GM12878 (cell line): ENCODE results near the gene SAPCD2. TPM values are rescaled to one million over a fixed set of nuclear protein-coding genes. Genes with fewer than 3 reads are reported as not detected.

ENCODE experiments used
- BCL11A ChIP-seq: IDR thresholded peaks from 2 replicates; pipeline ENCODE4 v1.6.1; 2011; ENCODE audit warnings: low read depth, low read length
- BHLHE40 ChIP-seq, 2 experiments: fragments of 450-650 bp in 1 of 2; IDR thresholded peaks; 2 replicates each; pipeline ENCODE4 v1.6.1; 2011 to 2017; ENCODE audit warnings: low read depth in 2 of 2, borderline replicate concordance in 1 of 2, improper control_type of control experiment in 1 of 2, low read length in 1 of 2, mild to moderate bottlenecking in 1 of 2
- CREB1 ChIP-seq: IDR thresholded peaks from 2 replicates; pipeline ENCODE4 v1.6.1; 2012; ENCODE audit warnings: low read depth, mild to moderate bottlenecking, inconsistent platforms
- FOS ChIP-seq: IDR thresholded peaks from 3 replicates; pipeline ENCODE4 v1.6.1; 2011; ENCODE audit warnings: borderline replicate concordance; ENCODE audit not compliant: insufficient read length; ENCODE audit errors: extremely low read depth
- KAT2A ChIP-seq: conservative IDR thresholded peaks from 2 replicates; pipeline ENCODE4 v1.6.1; 2011; ENCODE audit warnings: low read depth, low read length; ENCODE audit not compliant: control insufficient read depth
- KLF5 ChIP-seq: fragments of 450-650 bp; IDR thresholded peaks from 2 replicates; pipeline ENCODE4 v1.6.1; 2014; ENCODE audit warnings: mild to moderate bottlenecking; ENCODE audit not compliant: partially characterized antibody
- MAX ChIP-seq: IDR thresholded peaks from 2 replicates; pipeline ENCODE4 v1.6.1; 2012; ENCODE audit warnings: low read depth, low read length, improper control_type of control experiment
- MYB ChIP-seq: fragments of 150-350 bp; IDR thresholded peaks from 2 replicates; pipeline ENCODE4 v1.6.1; 2014; ENCODE audit warnings: mild to moderate bottlenecking, low read depth, low read length, borderline replicate concordance
- MYC ChIP-seq: IDR thresholded peaks from 2 replicates; pipeline ENCODE4 v1.6.1; 2011; ENCODE audit warnings: mild to moderate bottlenecking, low read length, moderate library complexity, inconsistent platforms; ENCODE audit not compliant: insufficient read depth, insufficient replicate concordance, insufficient read length, severe bottlenecking
- NFXL1 ChIP-seq: fragments of 450-650 bp; IDR thresholded peaks from 2 replicates; pipeline ENCODE4 v1.6.1; 2017; ENCODE audit warnings: antibody characterized with exemption, mild to moderate bottlenecking, borderline replicate concordance
- NFYB ChIP-seq: IDR thresholded peaks from 2 replicates; pipeline ENCODE4 v1.6.1; 2011; ENCODE audit warnings: low read depth, mild to moderate bottlenecking, low read length, improper control_type of control experiment, moderate library complexity; ENCODE audit not compliant: insufficient read depth
- PRDM15 ChIP-seq: fragments of 450-650 bp; formaldehyde crosslinking; IDR thresholded peaks from 2 replicates; pipeline ENCODE4 v1.4.0; 2020; ENCODE audit warnings: mild to moderate bottlenecking, moderate library complexity
- RBBP5 ChIP-seq: fragments of 200-600 bp; sonication (generic); conservative IDR thresholded peaks from 2 replicates; pipeline ENCODE4 v1.6.1; 2016
- RELB ChIP-seq: fragments of 450-650 bp; IDR thresholded peaks from 2 replicates; pipeline ENCODE4 v1.6.1; 2017; ENCODE audit warnings: low read depth, mild to moderate bottlenecking, moderate library complexity
- SIN3A ChIP-seq: IDR thresholded peaks from 2 replicates; pipeline ENCODE4 v1.6.1; 2012; ENCODE audit warnings: low read depth, low read length, improper control_type of control experiment
- SMARCA5 ChIP-seq: fragments of 450-650 bp; IDR thresholded peaks from 2 replicates; pipeline ENCODE4 v1.6.1; 2017; ENCODE audit warnings: mild to moderate bottlenecking
- SPI1 ChIP-seq: IDR thresholded peaks from 2 replicates; pipeline ENCODE4 v1.6.1; 2011; ENCODE audit warnings: low read depth, mild to moderate bottlenecking, low read length, moderate library complexity, borderline replicate concordance; ENCODE audit not compliant: insufficient read depth
- STAT1 ChIP-seq: fragments of 450-650 bp; conservative IDR thresholded peaks from 2 replicates; pipeline ENCODE4 v1.6.1; 2014; ENCODE audit warnings: antibody characterized with exemption, mild to moderate bottlenecking
- TCF12 ChIP-seq: IDR thresholded peaks from 2 replicates; pipeline ENCODE4 v1.6.1; 2011; ENCODE audit warnings: low read depth, mild to moderate bottlenecking, low read length
- TCF3 ChIP-seq: IDR thresholded peaks from 2 replicates; pipeline ENCODE4 v1.6.1; 2012; ENCODE audit warnings: low read depth, mild to moderate bottlenecking, low read length, borderline replicate concordance; ENCODE audit not compliant: insufficient read depth
- ZNF217 ChIP-seq: fragments of 450-650 bp; IDR thresholded peaks from 2 replicates; pipeline ENCODE4 v1.6.1; 2017; ENCODE audit warnings: antibody characterized with exemption, mild to moderate bottlenecking
- ZNF24 ChIP-seq: fragments of 450-650 bp; IDR thresholded peaks from 2 replicates; pipeline ENCODE4 v1.6.1; 2017; ENCODE audit warnings: antibody characterized with exemption, mild to moderate bottlenecking
- ZNF384 ChIP-seq: IDR thresholded peaks from 2 replicates; pipeline ENCODE4 v1.6.1; 2012; ENCODE audit warnings: low read depth, mild to moderate bottlenecking, low read length, improper control_type of control experiment, borderline replicate concordance
- ZNF622 ChIP-seq: fragments of 450-650 bp; IDR thresholded peaks from 2 replicates; pipeline ENCODE4 v1.6.1; 2017; ENCODE audit warnings: mild to moderate bottlenecking, inconsistent platforms
- polyA plus RNA-seq, 11 experiments: library from polyadenylated mRNA; depleted of rRNA in 4 of 11; unstranded in 6 of 11; stranded (reverse) in 5 of 11; fragments of >200 nt; fragmentation: Nextera tagmentation in 4 of 11; fragmentation: Illumina TruSeq in 1 of 11; extraction: Ambion mirVana in 4 of 11; extraction: Trizol in 1 of 11; gene quantifications; 1 replicate in 1 of 11; 2 replicates in 10 of 11; pipeline versions ENCODE4 v1.2.1 to v1.2.3, GENCODE V29; 2011 to 2016; ENCODE audit warnings: inconsistent platforms in 2 of 11, missing spikeins in 2 of 11, low read depth in 1 of 11
- total RNA-seq, 4 experiments: library from RNA; depleted of rRNA in 3 of 4; stranded (reverse); fragments of >200 nt in 3 of 4; fragmentation: Illumina TruSeq in 1 of 4; extraction: Trizol in 1 of 4; gene quantifications; 2 replicates each; pipeline versions ENCODE4 v1.2.1 to v1.2.3, GENCODE V29; 2013 to 2021
- TF ChIP-seq, protein P1 (sequence below): IDR thresholded peaks from 2 replicates; pipeline ENCODE4 v1.6.1; 2012; ENCODE audit warnings: low read depth, low read length, improper control_type of control experiment

Gene SAPCD2
- total and polyA plus RNA-seq, 10 of the 15 experiments (the other 5 are each of a cell fraction or from before 2014, with no cell fraction given): 1.6 to 35.2 (median 7.2) TPM

DNA sequence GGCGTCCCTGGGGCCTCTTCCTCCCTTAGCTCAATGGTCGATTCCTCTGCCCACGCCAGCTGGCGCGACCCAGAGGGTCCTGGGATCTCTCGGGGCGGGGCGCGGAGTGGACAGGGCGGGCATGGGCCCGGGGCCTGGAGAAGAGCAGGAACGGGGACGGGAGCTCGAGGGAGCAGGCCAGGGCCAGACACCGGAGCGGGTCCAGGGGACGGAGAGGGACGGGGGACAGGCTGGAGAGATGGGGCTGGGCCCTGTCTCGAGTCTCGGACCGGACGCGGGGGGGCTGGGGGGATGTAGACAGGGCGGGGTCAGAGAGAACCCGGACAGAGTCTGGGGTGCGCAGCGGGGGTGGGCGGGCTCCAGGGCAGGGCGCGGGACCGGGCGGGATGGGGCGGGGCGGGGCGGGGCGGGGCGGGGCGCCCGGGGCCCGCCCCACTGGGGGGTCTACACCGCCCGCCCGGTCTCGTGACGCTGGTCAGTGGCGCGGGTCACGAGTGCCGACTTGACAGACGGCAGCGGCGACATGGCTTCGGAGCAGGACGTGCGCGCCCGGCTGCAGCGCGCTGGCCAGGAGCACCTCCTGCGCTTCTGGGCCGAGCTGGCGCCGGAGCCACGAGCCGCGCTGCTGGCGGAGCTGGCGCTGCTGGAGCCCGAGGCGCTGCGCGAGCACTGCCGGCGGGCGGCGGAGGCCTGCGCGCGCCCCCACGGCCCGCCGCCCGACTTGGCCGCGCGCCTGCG, 6.8 kb upstream of the SAPCD2 start, which contains the start of gene UAP1L1 (continued):
- TF ChIP-seq PRDM15 (CRISPR knock-in tag) (no peak), TCF12 (no peak), MYC (peak; percentile 43), SMARCA5 (peak; percentile 81), BCL11A (no peak), TCF3 (no peak), ZNF384 (no peak), MYB (no peak), ZNF622 (no peak), MAX (no peak; the same call in 1 of the 2 replicates), STAT1 (no peak), CREB1 (no peak), NFXL1 (no peak), KAT2A (no peak), FOS (no peak), BHLHE40 (IDR thresholded peaks at IDR 0.05; ENCODE audit: borderline replicate concordance in 1 of 2, low read depth in 2 of 2, low read length in 1 of 2) (peak; percentile 95 to 99), KLF5 (no peak), SPI1 (no peak), ZNF217 (0 out of 2 replicates have a peak, but pooled peaks have one; percentile 42), ZNF24 (no peak), RELB (0 out of 2 replicates have a peak, but pooled peaks have one; percentile 17), SIN3A (no peak), RBBP5 (no peak), NFYB (no peak)
- TF ChIP-seq, protein P1, sequence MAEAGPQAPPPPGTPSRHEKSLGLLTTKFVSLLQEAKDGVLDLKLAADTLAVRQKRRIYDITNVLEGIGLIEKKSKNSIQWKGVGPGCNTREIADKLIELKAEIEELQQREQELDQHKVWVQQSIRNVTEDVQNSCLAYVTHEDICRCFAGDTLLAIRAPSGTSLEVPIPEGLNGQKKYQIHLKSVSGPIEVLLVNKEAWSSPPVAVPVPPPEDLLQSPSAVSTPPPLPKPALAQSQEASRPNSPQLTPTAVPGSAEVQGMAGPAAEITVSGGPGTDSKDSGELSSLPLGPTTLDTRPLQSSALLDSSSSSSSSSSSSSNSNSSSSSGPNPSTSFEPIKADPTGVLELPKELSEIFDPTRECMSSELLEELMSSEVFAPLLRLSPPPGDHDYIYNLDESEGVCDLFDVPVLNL: no peak
